ENCODE results near the gene GRK5.

Gene GRK5

GRCh38 chr10:119348106-119348505 lies 140.7 kb downstream of the GRK5 start:
- FAIRE-seq = no peak

GRCh38 chr10:119348516-119349240 lies 141.3 kb downstream of the GRK5 start:
- no peak for FAIRE-seq

GRCh38 chr10:119349341-119349740 lies 142.0 kb downstream of the GRK5 start:
- FAIRE-seq = no peak

GRCh38 chr10:119349937-119350501 lies 142.6 kb downstream of the GRK5 start:
- no peak for FAIRE-seq

GRCh38 chr10:119350502-119351097 lies 143.2 kb downstream of the GRK5 start:
- FAIRE-seq = no peak

GRCh38 chr10:119351189-119351588 lies 143.8 kb downstream of the GRK5 start:
- no peak for FAIRE-seq

GRCh38 chr10:119352042-119352441 lies 144.7 kb downstream of the GRK5 start:
- FAIRE-seq = no peak

GRCh38 chr10:119352807-119353206 lies 145.4 kb downstream of the GRK5 start:
- no peak for FAIRE-seq

GRCh38 chr10:119353421-119353820 lies 146.1 kb downstream of the GRK5 start:
- no peak for FAIRE-seq

GRCh38 chr10:119355930-119356329 lies 148.6 kb downstream of the GRK5 start:
- FAIRE-seq = no peak

- FAIRE-seq = no peak
These were observed 150.2 kb downstream of the GRK5 start for GRCh38 chr10:119357412-119358151.

- no peak for FAIRE-seq
These were observed 150.8 kb downstream of the GRK5 start for GRCh38 chr10:119358152-119358512.

GRCh38 chr10:119358567-119358966 lies 151.2 kb downstream of the GRK5 start:
- FAIRE-seq = no peak

GRCh38 chr10:119359025-119359424 lies 151.7 kb downstream of the GRK5 start:
- FAIRE-seq = no peak

GRCh38 chr10:119360181-119360921 lies 153.0 kb downstream of the GRK5 start:
- FAIRE-seq = no peak

- no peak for FAIRE-seq
These were observed 153.7 kb downstream of the GRK5 start for GRCh38 chr10:119361037-119361436.

GRCh38 chr10:119362122-119362521 lies 154.8 kb downstream of the GRK5 start:
- no peak for FAIRE-seq

GRCh38 chr10:119364645-119365600 lies 157.6 kb downstream of the GRK5 start:
- no peak for FAIRE-seq

GRCh38 chr10:119365773-119366599 lies 158.6 kb downstream of the GRK5 start:
- FAIRE-seq = no peak

- FAIRE-seq = no peak
These were observed 160.6 kb downstream of the GRK5 start for GRCh38 chr10:119367841-119368549.

Data from TTC549 (cell line).